GM21723 (cell line): ENCODE results near the gene CALML5.

ENCODE experiments used
- ATAC-seq: cut with Tn5 transposase; IDR thresholded peaks from one replicate; pipeline ENCODE4 v1.9.1; 2021; ENCODE audit warnings: mild to moderate bottlenecking, moderate library complexity; ENCODE audit not compliant: unreplicated experiment

Gene CALML5

DNA sequence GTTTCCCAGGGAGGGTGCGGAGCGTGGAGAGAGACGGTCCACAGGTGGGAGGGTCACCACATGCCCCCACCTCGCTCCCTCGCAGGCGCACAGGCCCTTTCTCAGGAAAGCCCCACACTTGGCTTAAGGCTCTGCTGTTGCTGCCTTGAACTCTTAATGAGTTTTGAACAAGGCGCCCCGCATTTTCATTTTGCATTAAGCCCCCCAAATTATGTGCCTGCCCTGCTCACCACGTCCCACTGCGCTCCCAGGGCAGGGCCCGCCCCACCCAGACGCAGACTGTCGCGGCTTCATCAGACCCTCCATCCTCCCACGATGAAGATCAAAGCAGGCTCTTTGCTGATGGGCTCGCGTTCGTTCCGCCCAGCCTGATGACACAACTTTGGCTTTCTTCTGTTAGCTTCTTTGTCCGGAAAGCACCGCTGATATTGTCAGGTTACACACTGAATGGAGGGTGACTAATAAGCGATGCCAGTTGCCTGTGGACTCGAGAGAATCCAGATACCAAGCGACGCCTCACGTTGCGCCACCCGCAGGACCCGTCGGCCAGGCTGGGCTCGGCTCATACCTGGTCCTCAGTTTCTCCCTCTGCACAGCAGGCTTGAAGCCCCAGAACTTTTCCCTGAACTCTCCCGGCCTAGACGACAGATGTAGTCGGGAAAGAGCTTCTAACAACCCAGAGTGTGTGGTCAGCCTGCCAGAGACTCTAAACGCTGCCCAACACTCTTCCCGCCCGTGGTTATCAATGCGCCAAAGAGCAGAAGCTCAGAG is 34.9 kb upstream of the CALML5 start:
- no peak for ATAC-seq

DNA sequence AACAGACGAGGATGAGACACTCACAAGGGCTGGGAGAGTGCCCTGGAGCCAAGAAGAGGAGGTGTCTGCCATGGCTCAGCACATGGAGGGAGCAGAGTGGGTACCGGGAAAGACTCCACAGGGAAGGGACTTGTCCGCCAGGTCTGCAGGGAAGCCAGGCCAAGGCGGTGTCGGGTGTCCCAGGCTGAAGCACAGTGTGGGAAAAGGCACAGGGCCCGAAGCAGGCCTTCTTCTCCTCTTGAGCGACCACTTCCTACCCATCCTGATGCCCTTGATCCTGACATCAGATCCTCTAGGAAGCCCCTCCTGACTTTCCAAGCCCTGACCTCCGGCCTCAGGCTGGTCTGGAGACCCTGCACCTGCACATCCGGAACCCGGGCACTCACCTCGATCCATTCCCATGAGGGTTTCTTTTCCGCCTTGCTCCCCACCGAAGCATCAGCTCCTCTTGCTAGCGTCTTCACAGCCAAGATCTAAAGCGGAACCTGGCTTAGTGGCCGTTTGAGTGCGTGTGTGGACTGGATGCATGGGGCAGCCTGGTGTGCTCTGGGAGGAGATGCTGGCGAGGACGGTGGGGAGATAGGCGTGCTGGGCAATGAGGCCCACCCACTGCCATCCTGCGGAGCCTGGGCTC is 33.8 kb upstream of the CALML5 start:
- ATAC-seq, result no peak

DNA sequence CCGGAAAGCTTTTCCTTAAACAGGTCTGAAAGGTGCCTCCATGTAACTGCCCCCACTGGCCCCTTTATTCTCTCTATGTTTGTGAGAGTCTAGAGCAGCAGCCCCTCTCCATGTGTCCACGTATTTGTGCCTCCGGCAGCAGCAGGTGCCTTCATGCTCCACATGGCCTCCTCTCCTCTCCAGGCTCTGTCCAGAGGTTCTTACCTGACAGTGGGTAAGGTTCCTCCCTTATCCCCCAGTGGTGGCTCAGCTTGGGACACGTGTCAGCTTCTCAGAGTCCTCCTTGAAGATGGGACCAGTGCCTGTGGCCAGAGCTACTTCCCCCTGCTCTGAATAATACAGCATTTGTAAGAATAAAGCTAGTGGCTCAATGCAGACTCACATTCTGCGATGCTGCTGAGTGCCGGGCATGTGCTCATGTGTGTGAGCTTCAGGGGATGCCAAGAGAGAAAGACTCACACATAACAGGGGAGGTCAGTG is 33.3 kb upstream of the CALML5 start:
- ATAC-seq, result no peak

DNA sequence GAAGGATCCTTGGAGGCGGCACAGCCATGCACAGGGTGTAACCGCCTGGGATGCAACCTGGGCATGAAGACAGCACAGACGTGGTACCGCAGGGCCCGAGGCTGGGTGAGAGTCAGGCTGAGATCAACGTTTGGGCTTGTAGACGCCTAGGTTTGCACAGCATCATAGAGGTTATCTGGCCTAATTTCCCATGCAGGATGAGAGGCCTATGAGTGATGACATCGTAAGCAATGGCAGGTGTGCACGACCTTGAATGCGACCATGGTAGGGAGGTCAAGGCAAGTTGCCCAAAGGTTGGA is 32.9 kb upstream of the CALML5 start:
- ATAC-seq, result no peak

DNA sequence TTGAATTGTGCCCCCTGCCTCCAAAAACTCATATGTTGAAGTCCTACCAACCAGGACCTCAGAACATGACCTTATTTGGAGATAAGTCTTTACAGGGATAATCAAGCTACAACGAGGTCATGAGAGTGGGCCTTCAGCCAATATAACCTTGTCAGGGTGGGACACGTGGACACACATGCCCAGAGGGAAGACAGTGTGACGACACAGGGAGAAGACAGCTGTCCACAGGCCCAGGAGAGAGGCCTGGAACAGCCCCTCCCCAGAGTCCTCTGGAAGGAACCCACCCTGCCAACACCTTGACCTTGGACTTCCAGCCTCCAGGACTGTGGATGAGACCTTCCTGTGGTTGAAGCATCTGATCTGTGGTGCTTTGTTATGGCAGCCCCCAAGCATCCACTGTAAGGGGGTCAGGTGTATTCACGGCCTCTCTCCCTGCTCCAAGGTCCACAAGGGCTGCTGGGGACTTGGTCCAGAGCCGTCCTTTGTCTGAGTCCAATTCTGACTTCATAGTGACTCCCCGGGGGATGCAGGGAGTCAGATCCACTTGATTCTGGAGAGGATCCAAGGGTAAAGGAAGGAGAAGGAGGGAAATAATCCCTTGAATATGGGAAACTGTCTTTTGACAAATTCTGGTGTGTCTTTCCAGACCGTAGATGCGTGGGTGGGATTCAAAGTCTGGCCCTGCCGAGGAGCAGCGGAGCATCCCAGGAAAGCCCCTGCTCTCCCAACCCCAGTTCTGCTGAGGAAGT is 32.4 kb upstream of the CALML5 start:
- no peak for ATAC-seq

DNA sequence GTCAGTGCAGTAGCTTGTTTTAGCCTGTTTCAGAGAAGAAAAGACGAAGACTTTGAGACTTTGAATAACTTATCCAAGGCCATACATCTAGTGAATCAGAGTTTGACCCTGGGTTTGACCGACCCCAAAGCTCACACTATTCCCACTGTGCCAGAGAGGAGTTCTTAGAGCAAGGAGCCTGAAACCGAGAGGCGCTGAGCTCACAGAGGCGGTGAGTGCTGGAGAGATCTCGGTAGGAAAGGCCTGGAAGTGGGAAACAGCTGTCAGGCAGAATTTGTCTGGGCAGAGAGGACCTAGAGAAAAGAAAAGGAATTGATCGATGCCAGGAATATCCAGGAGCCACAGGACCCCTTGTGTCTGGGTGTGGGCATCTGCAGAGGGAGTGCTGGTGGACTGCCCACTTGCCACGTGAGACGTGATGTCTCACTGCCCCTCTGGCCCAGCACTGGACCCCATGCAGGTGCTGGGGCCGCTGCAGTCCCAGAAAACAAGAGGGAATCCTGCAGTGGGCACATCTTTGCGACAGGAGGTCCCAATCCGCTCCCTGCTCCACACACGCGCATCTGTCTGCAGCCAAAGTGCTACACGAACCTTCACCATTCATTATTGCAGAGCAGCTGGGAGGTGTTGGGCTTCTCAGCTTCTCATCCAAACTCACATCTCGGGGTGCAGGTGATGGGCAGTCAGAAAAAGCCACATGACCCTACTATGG is 31.6 kb upstream of the CALML5 start:
- ATAC-seq, result no peak

DNA sequence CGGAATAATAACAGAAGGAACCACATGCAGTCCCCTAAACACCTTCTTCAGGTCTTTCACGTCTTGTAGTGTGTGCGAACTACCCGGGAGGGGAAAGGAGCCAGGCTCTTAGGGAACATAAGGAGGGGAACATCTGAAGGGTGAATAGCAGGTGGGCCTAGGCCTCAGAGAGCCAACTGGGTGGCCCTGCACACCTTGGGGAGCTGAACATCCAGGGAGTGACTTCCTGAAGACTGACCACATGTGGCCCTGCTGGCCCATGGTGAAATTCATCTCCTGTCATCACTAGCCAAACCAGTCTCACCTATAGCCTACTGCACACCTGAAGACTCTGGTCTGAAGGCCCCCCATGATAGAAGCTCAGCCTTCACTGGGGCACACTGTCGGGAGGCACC is 31.0 kb upstream of the CALML5 start:
- no peak for ATAC-seq

DNA sequence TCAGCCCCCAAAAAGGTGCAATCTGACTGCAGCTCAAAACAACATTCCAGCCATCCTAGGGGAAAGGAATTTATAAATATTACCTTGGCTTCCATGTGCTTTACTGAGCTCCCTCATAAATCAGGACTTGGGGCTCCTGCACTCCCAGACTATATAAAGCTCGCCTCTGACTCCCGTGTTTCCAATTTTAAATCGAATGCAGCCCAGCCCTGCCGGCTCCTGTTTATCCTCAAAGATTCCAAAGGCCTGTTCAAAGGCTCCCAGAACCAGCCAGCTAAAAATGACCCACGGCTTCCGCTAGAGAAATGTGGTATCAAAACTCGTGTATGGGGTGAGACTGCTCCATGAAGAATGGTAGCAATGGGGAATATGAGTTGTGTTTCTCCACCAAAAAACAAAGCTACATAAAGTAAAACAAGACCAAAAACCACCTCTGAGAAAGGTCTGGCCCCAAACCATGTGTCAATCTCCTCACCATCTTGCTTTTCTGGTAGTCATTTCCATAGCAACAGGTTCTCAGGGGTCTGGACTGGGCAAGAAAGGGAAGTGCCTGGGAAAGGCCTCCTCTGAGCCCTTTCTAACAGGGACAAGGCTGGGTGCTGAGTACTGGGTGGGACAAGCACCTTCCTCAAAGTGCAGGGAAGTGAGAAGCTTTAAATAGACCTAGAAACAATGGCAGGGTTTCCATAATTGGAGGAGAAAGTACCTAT is 30.5 kb upstream of the CALML5 start:
- ATAC-seq, result no peak

DNA sequence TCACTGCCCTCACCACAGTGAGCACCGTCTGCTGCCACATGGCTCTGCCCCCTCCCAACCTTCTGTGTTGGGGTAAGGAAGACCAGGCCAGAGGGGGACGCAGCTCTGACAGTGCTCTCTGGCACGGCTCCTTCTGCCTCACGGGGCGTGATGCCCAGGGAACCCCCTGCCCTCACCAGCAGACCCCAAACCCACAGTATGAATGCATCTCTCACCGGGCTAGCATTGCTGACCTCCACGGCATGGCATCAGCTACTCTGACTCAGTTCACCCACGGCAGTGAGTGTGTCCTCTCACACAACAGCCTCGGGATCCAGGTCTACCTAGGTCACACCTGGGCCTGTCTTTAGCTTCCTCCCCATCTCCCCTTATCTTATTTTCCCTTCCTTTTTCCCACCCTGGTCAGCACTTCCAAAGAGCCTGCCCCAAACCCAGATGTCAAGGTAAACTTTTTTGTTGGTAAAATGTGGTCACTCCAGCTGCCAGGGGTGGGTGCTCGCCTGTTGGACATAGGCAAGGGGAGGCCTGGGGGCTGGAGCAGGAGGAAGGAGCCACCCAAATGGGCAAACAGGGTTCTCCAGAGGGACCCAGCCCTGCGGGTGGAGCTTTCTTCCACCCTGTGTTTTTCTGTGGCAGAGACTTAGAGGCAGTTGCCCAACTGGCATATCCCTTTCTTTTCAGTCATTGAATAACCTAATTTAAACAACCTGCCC is 29.8 kb upstream of the CALML5 start:
- ATAC-seq, result no peak

DNA sequence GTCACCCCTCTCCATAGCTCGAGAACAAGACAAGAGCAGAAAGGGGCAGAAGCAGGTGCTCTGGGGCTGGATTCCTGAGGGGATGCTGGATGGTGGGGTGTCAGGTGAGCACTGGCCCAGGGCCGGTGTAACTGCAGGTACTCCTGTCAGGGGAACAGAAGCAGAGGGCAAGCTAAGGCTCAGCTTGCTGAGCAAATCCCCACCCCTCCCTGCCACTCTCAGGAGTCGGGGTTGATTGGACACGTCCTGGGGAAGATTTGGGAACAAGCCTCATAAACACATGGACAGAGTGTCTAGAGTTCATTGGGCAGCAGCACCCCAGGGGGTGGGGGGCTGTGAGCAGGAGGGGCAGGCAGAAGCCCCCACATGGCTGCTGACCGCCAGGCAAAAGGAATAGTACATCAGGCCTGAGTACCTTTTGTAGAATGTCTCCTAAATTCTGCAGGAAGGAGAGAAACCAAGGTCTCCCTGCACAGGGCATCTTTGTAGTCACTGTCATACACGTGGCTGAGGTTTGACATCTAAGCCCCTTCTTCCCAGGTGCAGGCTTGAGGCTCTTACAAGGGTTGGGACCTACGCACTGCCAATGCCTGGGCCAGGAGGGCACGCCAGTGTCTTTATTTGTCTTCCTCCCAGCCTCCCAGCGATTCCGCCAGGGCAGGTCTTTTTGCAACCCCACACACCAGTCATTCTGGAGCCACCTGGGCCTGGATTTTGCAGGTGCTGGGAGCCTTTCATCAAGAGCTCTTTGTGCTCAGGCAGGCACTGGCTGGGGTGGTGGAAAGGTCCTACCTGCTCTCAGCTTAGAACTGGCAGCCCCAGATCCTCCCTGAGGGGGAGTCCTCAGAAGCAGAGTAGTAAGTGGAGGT is 28.2 kb upstream of the CALML5 start:
- ATAC-seq, result no peak

DNA sequence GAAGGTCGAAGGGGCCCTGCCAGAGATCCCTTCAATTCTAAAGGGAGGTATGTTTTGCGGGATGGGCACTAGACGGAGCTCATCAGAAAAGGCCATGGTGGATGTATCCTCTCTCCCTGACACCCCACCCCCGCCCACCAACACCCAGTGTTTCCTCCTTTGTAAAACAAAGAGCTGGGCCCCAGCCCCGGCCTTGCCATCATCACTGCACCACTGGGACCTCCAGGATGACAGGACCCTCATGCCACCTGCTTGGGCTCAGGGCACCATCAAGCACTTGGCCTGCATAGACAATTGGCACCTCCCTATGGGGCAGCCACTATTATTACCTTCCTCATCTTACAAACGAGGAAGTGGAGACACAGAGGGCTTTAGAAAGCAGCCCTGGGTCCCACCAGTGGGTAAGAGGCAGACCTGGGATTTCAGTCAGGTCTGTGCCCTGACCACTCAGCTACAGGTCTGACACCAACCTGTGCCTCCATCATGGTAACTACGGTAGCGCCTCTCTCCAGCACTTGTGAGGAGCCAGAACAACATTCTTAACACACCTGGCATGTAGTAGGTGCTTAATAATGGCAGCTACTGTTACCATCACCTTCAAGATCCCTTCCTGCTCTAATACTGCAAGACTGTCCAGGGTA is 27.4 kb upstream of the CALML5 start:
- ATAC-seq, result no peak

DNA sequence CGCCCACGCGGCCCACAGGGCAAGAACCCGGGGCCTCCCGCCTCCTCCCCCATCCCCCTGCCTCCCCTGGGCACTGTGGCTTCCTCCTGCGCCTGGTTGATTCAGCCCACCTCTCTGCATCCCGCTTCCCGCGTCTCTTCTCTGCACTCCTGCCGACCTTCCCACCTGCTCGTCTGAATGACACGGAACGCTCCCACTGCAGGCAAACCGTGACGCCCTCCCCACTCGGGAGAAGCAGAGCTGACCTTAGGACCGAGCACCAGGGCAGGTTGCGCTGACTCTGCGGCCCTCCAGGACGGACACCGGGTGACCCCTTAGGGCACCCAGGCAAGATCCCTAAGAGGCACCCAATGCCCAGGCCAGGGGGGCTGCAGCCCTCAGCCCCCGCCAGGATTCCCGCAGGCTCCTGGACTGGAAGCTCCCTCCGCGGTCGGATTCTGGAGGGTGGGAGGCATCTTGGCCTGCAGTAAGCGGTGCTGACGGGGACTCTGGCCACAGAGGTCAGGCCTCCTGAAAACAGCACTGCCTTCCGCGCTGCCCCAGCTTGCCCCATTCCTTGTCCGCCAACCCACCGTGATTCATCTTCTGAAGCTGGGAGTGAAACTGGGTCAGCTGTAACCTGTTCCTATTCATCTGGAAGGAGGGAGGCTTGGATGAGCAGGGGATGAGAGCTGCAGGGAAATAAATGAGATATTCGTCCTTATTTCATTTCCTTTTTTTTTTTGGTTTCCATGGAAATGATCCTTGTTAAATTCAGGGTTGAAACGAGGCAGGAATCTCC is 26.4 kb upstream of the CALML5 start:
- no peak for ATAC-seq

DNA sequence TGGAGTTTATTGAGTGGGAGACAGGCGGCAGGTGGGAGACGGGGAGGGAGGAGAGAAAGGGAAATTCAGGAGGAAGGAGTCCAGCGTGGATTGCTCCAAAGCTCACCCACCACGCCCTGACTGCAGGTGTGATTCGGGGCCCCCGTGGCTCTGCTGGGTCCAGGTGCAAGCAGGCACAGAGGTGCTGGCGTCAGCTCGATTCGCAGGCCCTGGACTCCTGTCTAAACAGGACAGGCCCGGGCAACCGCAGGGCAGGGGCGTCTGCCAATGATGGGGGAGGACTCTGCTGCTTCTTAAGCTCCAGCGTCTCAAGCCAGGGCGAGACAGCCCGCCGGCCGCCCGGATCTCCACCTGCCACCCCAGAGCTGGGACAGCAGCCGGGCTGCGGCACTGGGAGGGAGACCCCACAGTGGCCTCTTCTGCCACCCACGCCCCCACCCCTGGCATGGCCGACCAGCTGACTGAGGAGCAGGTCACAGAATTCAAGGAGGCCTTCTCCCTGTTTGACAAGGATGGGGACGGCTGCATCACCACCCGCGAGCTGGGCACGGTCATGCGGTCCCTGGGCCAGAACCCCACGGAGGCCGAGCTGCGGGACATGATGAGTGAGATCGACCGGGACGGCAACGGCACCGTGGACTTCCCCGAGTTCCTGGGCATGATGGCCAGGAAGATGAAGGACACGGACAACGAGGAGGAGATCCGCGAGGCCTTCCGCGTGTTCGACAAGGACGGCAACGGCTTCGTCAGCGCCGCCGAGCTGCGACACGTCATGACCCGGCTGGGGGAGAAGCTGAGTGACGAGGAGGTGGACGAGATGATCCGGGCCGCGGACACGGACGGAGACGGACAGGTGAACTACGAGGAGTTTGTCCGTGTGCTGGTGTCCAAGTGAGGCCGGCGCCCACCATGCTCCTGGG is 25.5 kb upstream of the CALML5 start, which contains the start of gene CALML3:
TSS of gene CALML3 (plus strand) at position 321 of the 920 bp plus-strand sequence. CDS start at position 446, 125 bp downstream.
- no peak for ATAC-seq

DNA sequence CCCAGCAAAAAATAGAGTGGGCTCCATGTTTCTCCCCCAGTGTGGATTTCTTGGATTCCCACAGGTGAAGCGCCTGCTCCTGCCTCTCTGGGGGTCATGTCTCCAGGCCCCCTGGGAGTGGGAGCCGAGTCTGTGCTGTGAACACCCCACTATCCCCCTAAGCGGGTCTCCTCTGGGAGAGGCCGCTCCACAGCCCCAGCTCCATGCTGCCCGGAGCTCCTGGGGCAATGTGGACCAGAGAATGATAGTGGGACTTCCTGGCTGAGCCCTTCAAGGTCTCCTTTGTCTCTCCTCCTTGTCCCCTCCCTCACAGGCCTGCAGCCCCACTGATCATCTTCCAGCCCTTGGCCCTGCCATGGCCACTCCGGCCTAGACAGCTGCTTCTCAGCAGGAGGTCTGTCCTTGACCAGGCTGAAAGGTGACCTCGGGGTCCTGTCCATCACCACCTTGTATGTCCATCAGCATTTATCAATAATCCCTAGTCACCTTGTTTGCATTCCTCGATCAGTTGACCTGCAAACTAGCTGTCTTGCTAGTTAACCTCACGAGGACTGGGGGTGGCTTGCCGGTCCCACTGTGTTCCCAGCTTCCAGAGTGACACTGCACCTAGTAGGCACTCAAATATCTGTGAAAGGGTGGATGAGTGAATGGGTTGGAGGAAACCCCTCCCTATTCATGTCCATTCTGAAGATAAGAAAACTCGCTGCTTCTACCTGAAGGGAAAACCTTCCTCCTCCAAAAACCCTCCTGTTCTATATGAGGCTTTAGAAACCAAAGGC is 24.6 kb upstream of the CALML5 start:
- ATAC-seq, result no peak

DNA sequence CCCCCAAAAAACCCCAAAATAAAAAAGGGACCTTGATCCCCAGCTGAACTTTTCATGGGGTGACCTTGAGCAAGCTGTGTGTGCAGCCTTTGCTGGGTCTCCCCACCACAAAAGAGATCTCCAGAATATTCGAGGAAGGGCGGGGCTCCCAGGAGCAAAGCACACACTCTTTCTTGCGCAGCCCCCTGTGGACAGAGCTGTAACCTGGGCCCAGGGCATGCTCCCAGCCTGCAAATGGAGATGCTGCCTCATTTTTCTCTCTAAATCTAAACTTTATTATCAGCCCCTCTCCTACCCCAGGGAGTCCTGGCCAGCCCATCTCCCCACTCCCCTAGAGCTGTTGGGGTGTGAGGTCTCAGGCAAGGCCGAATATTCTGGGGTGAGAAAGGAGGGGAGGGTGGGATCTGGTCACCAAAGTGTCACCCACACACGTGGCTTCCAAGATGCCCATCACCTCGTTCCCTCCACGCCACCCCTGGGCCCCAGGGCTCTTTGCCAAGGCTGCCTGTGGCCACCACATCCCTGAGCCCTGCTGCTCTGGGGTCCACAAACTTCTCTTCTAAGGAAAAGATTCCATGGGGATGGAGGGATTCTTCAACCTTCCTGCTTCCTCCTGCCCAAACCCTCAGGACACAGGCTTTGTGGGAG is 23.7 kb upstream of the CALML5 start:
- no peak for ATAC-seq

DNA sequence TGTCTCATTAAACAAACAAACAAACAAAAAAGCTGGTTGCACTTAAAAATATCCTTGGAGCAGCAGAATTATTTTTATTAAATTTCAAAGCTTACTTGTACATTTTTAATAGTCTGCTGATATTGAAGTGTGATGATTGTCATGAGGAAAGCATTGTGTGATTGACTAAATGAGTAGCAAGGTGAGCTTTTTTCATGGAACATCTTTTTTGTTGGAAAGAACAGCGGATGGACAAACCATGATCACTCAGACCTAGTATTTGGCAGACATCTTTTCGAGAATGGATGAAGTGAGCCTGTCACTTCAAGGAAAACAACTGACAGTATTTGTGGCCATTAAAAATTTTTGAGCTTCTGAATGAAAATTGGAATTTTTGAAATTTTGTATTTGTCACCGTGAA is 19.7 kb upstream of the CALML5 start:
- no peak for ATAC-seq
